CD14-positive monocyte (primary cell): ENCODE results near the gene AGPAT3. TPM values are rescaled to one million over a fixed set of nuclear protein-coding genes. Genes with fewer than 3 reads are reported as not detected.

Experiments used
- DNase-seq, 3 donors: peaks; one replicate each; pipeline ENCODE4 v3.0.0-alpha.2; 2011 to 2022
- H2AFZ ChIP-seq: 2 replicates; pipeline ENCODE4 v1.6.0; 2012; ENCODE audit warnings: mild to moderate bottlenecking, low read depth, low read length, inconsistent platforms; ENCODE audit not compliant: insufficient read depth, poor library complexity, severe bottlenecking
- H3K27ac ChIP-seq, 2 donors: 1 replicate in 1 of 2; 2 replicates in 1 of 2; pipeline ENCODE4 v1.5.1; 2012 to 2013; ENCODE audit warnings: low read length in 2 of 2, control low read depth in 1 of 2, inconsistent platforms in 1 of 2, low read depth in 1 of 2, mild to moderate bottlenecking in 1 of 2
- H3K27me3 ChIP-seq, 2 donors: one replicate each; pipeline versions ENCODE4 v1.6.0 to v1.6.1; 2011 to 2013; ENCODE audit warnings: low read length in 2 of 2; ENCODE audit not compliant: control insufficient read depth in 2 of 2, insufficient read depth in 2 of 2
- H3K36me3 ChIP-seq, 2 donors: replicated peaks in 1 of 2; 1 replicate in 1 of 2; 2 replicates in 1 of 2; pipeline versions ENCODE4 v1.5.1 to v1.6.1; 2012 to 2013; ENCODE audit warnings: low read length in 2 of 2, control low read depth in 1 of 2, inconsistent platforms in 1 of 2, mild to moderate bottlenecking in 1 of 2; ENCODE audit not compliant: insufficient read depth in 2 of 2, control insufficient read depth in 1 of 2
- H3K4me1 ChIP-seq, 2 donors: 1 replicate in 1 of 2; 2 replicates in 1 of 2; pipeline versions ENCODE4 v1.5.1 to v1.6.1; 2012 to 2013; ENCODE audit warnings: low read length in 2 of 2, control low read depth in 1 of 2, inconsistent platforms in 1 of 2, mild to moderate bottlenecking in 1 of 2, moderate library complexity in 1 of 2; ENCODE audit not compliant: insufficient read depth in 2 of 2, control insufficient read depth in 1 of 2
- H3K4me2 ChIP-seq: replicated peaks from 2 replicates; pipeline ENCODE3; 2012; ENCODE audit warnings: low read length, moderate library complexity, mild to moderate bottlenecking; ENCODE audit not compliant: poor library complexity, severe bottlenecking; ENCODE audit errors: extremely low read depth
- H3K4me3 ChIP-seq, 3 experiments: fragments of 200-600 bp in 1 of 3; sonication (generic) in 1 of 3; replicated peaks in 1 of 3; 1 replicate in 2 of 3; 2 replicates in 1 of 3; pipeline ENCODE4 v1.5.1; 2011 to 2013; ENCODE audit warnings: low read length in 3 of 3, mild to moderate bottlenecking in 3 of 3, control low read depth in 2 of 3, low read depth in 2 of 3, inconsistent platforms in 1 of 3, moderate library complexity in 1 of 3
- H3K79me2 ChIP-seq: 2 replicates; pipeline ENCODE4 v1.6.0; 2012; ENCODE audit warnings: mild to moderate bottlenecking, control low read depth, inconsistent platforms, low read length, moderate library complexity; ENCODE audit not compliant: insufficient read depth
- H3K9ac ChIP-seq: 2 replicates; pipeline ENCODE4 v1.6.0; 2017; ENCODE audit warnings: low read length, mild to moderate bottlenecking; ENCODE audit not compliant: insufficient read depth, poor library complexity, severe bottlenecking
- H3K9me3 ChIP-seq, 2 donors: replicated peaks in 1 of 2; 1 replicate in 1 of 2; 2 replicates in 1 of 2; pipeline versions ENCODE4 v1.5.1 to v1.6.1; 2012 to 2013; ENCODE audit warnings: low read length in 2 of 2, control low read depth in 1 of 2; ENCODE audit not compliant: control insufficient read depth in 1 of 2, insufficient read depth in 1 of 2
- H4K20me1 ChIP-seq: 2 replicates; pipeline ENCODE4 v1.6.0; 2012; ENCODE audit warnings: mild to moderate bottlenecking, low read length, control low read depth, moderate library complexity; ENCODE audit not compliant: insufficient read depth
- H3K27ac Mint-ChIP-seq, 7 donors: one replicate each; pipeline ENCODE4 v1.8.0; 2020; ENCODE audit warnings: mild to moderate bottlenecking in 7 of 7, mixed read lengths in 7 of 7, moderate library complexity in 6 of 7, inconsistent platforms in 2 of 7
- H3K27me3 Mint-ChIP-seq, 3 donors: one replicate each; pipeline ENCODE4 v1.8.0; 2021 to 2022; ENCODE audit warnings: low read depth in 3 of 3, mild to moderate bottlenecking in 3 of 3, mixed read lengths in 3 of 3, moderate library complexity in 3 of 3, inconsistent platforms in 1 of 3
- H3K36me3 Mint-ChIP-seq, 2 donors: one replicate each; pipeline ENCODE4 v1.8.0; 2020; ENCODE audit warnings: mixed read lengths in 2 of 2, inconsistent platforms in 1 of 2, mild to moderate bottlenecking in 1 of 2
- H3K4me1 Mint-ChIP-seq: one replicate; pipeline ENCODE4 v1.8.0; 2020; ENCODE audit warnings: mild to moderate bottlenecking, mixed read lengths
- H3K4me3 Mint-ChIP-seq, 2 donors: one replicate each; pipeline ENCODE4 v1.8.0; 2020; ENCODE audit warnings: mild to moderate bottlenecking in 2 of 2, mixed read lengths in 2 of 2, moderate library complexity in 1 of 2
- H3K9me3 Mint-ChIP-seq, 7 donors: one replicate each; pipeline ENCODE4 v1.8.0; 2020 to 2022; ENCODE audit warnings: mixed read lengths in 7 of 7, mild to moderate bottlenecking in 6 of 7, moderate library complexity in 6 of 7, inconsistent platforms in 2 of 7
- WGBS: methylation state at CpG from one replicate; pipeline ENCODE4 v1.1.5; 2013; ENCODE audit warnings: missing lambda C conversion rate; ENCODE audit not compliant: insufficient coverage; 5-methylcytosine and 5-hydroxymethylcytosine counted together
- intact Hi-C, 2 donors: fragments of 100-400 bp; cut with micrococcal nuclease; formaldehyde crosslinking; loops; one replicate each; pipeline versions ENCODE4 v1.15.0 to v1.15.1; 2023
- polyA plus RNA-seq, 3 donors: library from polyadenylated mRNA; depleted of rRNA in 1 of 3; unstranded in 2 of 3; stranded (reverse) in 1 of 3; fragments of 300-500 nt in 2 of 3; fragments of >200 nt in 1 of 3; fragmentation: Illumina TruSeq in 2 of 3; gene quantifications; 1 replicate in 2 of 3; 2 replicates in 1 of 3; pipeline ENCODE4 v1.2.3, GENCODE V29; 2012 to 2021
- TF ChIP-seq, protein P1 (sequence below): fragments of 200-600 bp; IDR thresholded peaks from one replicate; pipeline ENCODE4 v1.8.0; 2022; ENCODE audit warnings: antibody characterized with exemption, mild to moderate bottlenecking

AGPAT3 gene
- polyA plus RNA-seq, 3 donors: 24.9 to 49.3 (median 26.2) TPM

- H3K27me3 Mint-ChIP-seq: peaks cover 0 to 6% (median 0%) of the 10 kb centered on the region in 3 donors
- H3K27ac ChIP-seq: no peak overlapping the region
- no peak overlapping the region for H3K4me3 Mint-ChIP-seq
- no peaks in the 10 kb centered on the region for H3K27me3 ChIP-seq
- no peak for DNase-seq
- no peak overlapping the region for H3K9ac ChIP-seq
- TF ChIP-seq, protein P1, sequence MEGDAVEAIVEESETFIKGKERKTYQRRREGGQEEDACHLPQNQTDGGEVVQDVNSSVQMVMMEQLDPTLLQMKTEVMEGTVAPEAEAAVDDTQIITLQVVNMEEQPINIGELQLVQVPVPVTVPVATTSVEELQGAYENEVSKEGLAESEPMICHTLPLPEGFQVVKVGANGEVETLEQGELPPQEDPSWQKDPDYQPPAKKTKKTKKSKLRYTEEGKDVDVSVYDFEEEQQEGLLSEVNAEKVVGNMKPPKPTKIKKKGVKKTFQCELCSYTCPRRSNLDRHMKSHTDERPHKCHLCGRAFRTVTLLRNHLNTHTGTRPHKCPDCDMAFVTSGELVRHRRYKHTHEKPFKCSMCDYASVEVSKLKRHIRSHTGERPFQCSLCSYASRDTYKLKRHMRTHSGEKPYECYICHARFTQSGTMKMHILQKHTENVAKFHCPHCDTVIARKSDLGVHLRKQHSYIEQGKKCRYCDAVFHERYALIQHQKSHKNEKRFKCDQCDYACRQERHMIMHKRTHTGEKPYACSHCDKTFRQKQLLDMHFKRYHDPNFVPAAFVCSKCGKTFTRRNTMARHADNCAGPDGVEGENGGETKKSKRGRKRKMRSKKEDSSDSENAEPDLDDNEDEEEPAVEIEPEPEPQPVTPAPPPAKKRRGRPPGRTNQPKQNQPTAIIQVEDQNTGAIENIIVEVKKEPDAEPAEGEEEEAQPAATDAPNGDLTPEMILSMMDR: no peak
- peaks cover 0 to 10% (median 3%) of the 10 kb centered on the region in 7 donors for H3K9me3 Mint-ChIP-seq
- WGBS: 95% methylated on average over 8 of the region's 13 CpGs
- H2AFZ ChIP-seq: no peak overlapping the region
- peaks cover 30 to 32% of the 10 kb centered on the region in 2 donors for H3K4me1 ChIP-seq
- no peak overlapping the region for H3K4me3 ChIP-seq
- H3K9me3 ChIP-seq: peaks cover 0 to 1% of the 10 kb centered on the region in 2 donors
- no peaks in the 10 kb centered on the region for H3K79me2 ChIP-seq
- H3K4me2 ChIP-seq: no peak overlapping the region
- intact Hi-C loops: no loop called here
- H3K36me3 Mint-ChIP-seq: peaks cover 0 to 4% of the 10 kb centered on the region in 2 donors
- H3K4me1 Mint-ChIP-seq: peaks cover 30% of the 10 kb centered on the region
- H3K27ac Mint-ChIP-seq: no peak overlapping the region
- no peaks in the 10 kb centered on the region for H4K20me1 ChIP-seq
- no peaks in the 10 kb centered on the region for H3K36me3 ChIP-seq
Measured at GRCh38 chr21:43845386-43845785, 19.6 kb upstream of the AGPAT3 start.

DNA sequence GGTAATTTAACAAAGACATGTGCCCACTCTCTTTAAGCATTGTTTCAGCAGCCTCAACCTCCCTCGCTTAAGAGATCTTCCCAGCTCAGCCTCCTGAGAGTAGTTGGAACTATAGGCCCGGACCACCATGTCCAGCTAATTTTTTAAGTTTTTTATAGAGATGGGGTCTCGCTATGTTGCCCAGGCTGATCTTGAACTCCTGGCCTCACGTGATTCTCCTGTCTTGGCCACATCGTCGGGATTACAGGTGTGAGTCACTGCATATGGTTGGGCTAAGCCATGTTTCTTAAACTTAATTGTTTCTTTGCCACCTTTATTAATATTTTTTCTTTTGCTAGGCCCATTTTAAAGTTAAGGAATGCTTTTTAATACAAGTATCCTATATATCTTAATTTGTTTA is 18.6 kb upstream of the AGPAT3 start:
- H3K4me1 Mint-ChIP-seq: peaks cover 37% of the 10 kb centered on the region
- no peak overlapping the region for H2AFZ ChIP-seq
- no peaks in the 10 kb centered on the region for H4K20me1 ChIP-seq
- no peak overlapping the region for H3K4me3 ChIP-seq
- H3K4me2 ChIP-seq: no peak overlapping the region
- H3K4me3 Mint-ChIP-seq: no peak overlapping the region
- H3K27me3 Mint-ChIP-seq: peaks cover 0 to 6% (median 2%) of the 10 kb centered on the region in 3 donors
- H3K9me3 Mint-ChIP-seq: peaks cover 9 to 18% (median 13%) of the 10 kb centered on the region in 7 donors
- peaks cover 3 to 9% of the 10 kb centered on the region in 2 donors for H3K36me3 Mint-ChIP-seq
- H3K27ac ChIP-seq: no peak overlapping the region
- peaks cover 0 to 12% of the 10 kb centered on the region in 2 donors for H3K9me3 ChIP-seq
- no CpG with 5 or more reads among the region's 6 CpGs for WGBS
- no peak overlapping the region for H3K27ac Mint-ChIP-seq
- intact Hi-C loops: no loop called here
- H3K36me3 ChIP-seq: no peaks in the 10 kb centered on the region
- H3K79me2 ChIP-seq: no peaks in the 10 kb centered on the region
- H3K27me3 ChIP-seq: no peaks in the 10 kb centered on the region
- H3K4me1 ChIP-seq: peaks cover 33 to 37% of the 10 kb centered on the region in 2 donors
- H3K9ac ChIP-seq: no peak overlapping the region
- TF ChIP-seq, protein P1: no peak
- no peak for DNase-seq
